Left forelimb (tissue), 1 donor: ENCODE data around the gene AQP12B.
A peak's percentile ranks its signal among the peaks of the same experiment; 100 is the strongest.

ENCODE experiments used
- DNase-seq: peaks from one replicate; pipeline ENCODE4 v3.0.0-alpha.2; 2018; ENCODE audit warnings: low spot score

The AQP12B gene, protein sequence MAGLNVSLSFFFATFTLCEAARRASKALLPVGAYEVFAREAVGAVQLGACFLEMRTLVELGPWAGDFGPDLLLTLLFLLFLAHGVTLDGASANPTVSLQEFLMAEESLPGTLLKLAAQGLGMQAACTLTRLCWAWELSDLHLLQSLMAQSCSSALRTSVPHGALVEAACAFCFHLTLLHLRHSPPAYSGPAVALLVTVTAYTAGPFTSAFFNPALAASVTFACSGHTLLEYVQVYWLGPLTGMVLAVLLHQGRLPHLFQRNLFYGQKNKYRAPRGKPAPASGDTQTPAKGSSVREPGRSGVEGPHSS

DNA sequence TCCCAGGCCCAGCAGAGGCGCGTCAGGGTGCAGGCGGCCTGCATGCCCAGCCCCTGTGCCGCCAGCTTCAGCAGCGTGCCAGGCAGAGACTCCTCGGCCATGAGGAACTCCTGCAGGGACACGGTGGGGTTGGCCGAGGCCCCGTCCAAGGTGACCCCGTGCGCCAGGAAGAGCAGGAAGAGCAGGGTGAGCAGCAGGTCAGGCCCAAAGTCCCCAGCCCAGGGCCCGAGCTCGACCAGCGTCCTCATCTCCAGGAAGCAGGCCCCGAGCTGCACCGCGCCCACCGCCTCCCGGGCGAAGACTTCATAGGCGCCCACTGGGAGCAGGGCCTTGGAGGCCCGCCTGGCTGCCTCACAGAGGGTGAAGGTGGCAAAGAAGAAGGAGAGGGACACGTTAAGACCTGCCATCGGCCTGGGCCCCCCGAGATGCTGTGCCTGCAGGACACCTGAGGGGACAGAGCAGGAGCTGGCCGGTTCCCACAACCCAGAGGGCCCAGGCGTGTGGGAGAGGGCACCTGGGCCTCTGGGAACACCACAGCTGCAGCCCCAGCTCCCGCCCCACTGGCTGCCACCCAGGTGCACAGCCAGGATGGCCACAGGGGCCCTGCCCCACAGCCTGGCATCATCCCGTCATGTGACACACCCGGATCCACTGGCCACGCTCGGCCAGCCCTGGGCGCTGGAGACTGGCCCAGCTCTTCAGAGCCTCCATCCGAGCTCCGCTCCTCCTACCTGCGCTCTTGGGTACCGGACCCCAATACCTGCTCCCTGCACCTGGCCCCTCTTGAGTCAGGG, at the start of gene AQP12B:
Gene AQP12B, minus strand, starts transcription at position 455 of the 794 bp plus-strand sequence. Its CDS starts 48 bp downstream, at position 407.
- DNase-seq = peak; percentile 62

DNA sequence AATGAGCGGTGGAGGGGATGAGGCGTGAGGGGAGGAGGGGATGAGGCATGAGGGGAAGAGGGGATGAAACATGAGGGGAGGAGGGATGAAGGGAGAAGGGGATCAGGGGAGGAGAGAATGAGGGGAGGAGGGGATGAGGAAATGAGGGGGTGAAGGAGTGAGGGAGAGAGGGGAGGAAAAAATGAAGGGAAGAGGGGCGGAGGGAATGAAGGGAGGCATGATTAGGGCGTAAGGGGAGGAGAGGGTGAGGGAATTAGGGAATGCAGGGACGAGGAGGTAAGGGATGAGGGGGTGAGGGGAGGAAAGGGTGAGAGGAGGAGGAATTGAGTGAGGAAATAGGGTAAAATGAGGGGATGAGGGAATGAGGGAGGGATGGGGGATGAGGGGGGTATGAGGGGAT, 49.5 kb upstream of the AQP12B start:
- DNase-seq = no peak

DNA sequence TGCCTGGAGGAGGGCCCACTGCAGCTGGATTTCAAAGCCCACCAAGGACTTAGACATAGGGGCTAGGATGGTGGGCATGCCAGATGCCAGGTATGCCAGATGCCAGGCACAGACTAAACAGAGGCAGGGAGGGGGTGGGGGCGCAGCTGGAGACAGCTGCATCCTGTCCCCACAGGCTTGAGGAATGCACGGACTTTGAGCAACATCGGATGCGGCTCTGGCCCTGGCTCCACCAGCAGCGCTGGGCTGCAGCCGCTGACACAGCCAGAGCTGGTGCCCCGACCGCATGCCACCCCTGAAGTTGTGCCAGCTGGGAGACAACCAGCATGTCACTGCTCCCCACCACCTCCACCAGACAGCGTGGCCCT, 48.5 kb upstream of the AQP12B start:
- DNase-seq = no peak

DNA sequence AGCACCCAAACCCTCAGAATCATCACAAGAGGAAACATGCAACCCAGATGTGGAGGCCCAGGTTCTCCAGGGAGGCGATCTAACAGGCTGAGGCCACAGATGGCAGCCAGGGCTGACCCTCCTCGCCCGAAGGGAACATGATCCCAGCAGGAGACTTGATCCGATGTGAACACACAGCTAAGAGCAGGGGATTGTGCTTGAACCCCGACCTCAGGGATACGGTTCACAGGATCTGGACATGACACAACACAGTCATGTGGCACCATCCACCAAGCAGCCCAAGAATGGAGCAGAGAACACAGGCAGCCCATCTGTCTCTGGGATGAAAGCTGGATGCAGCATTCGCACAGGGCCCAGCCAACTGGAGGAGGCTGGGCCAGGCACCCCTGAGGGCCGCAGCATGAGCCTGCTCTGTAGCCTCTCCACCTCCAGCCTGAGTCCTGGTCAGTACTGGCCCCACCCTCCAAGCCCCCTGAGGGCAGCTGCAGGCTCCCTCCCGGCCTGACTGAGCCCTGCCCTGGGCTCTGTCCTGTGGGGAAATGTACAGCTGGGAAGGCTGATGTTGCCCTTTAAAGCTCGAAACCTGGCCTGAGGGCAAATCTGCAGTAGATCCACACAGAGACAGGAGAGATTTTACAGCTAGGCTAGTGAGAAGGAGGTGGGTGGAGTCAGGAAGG, 48.0 kb upstream of the AQP12B start:
- DNase-seq = no peak

DNA sequence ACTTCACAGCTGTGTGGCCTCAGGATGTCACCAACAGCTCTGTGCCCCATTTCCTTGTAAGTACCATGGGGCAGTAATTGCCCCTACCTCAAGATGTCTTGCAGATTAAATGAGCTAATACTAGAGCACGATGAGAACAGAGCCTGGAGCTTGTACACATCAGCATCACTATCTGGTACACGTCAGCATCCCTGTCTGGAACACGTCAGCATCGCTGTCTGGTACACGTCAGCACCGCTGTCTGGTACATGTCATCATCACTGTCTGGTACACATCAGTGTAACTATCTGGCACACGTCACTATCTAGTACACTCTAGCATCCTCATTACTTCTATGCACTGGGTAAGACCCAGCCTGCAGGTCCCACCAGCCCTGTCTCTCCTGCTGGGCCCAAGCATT, 46.1 kb upstream of the AQP12B start:
- DNase-seq = no peak

DNA sequence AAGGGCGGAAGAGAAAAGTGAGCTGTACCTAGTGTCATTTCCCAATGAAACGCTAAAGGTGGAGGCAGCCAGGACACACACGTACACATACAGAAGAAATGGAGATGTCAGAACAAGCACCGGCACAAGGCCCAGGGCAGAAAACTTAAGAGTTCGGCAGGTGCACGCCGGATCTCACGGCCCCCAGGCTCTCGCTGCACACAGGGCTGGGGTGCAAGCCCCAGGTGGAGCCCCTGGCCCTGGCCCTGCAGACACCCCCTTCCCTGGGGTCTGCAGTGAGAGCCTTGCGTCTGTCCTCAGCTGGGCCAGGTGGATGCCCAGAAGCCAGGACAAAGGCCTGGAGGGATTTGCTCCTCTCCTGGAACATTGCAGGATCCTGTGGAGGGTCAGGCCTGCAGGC, 45.7 kb upstream of the AQP12B start:
- no peak for DNase-seq

DNA sequence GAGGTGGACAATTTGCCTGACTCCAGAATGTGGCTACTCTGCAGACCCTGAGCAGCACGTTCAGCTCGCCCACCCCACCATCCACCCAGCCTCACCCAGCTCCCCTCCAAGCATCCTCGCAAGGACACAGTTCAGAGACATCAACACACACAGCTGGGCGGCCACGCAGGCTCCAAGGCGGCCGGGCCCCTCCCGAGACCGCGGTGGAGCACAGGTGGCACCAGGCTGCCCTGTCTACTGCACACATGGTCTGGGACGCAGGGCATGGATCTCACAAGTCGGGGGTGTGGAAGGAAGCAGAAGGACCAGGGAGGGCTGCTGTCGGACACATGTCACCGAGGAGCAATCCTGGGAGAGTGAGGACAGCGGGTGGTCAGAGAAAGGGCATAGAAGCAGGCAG, 45.2 kb upstream of the AQP12B start:
- no peak for DNase-seq

DNA sequence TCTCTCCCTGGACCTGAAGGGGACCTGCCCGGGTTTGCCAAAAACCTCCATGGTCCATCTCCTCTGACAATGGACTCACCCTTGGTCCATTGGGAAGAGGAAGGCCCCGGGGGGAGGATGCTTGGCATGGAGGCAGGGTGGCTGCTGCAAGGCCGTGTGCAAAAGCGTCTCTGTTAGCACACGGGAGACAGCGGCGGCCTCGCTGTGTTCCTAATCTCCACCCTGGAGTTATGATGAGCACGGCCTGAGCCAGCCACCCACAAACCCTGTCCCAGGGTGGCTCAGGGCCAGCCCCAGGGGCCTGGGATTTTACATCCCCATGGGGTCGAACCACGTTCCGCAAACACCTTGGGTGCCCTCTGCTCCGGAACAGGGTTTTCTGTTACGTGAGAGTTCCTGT, 44.8 kb upstream of the AQP12B start:
- DNase-seq = no peak

DNA sequence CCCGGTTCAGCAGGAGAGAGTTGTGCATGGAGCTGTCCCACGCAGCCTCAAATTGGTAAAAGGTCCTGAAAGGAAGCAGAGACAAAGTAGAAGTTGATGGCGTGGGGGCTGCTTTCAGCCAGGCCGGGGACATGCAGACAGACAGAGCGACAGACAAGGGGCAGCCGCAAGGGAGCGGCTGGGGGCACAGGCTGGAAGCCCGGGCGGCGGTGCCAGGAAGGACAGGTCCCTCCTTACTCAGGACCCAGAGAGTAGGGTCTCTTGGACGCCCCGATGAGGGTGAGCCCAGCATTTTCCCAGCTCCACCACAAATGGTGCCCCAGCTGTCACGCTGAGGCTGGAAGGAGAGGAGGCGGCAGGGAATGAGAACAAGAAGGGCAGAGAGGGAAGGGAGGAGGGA, 44.2 kb upstream of the AQP12B start:
- DNase-seq = no peak

DNA sequence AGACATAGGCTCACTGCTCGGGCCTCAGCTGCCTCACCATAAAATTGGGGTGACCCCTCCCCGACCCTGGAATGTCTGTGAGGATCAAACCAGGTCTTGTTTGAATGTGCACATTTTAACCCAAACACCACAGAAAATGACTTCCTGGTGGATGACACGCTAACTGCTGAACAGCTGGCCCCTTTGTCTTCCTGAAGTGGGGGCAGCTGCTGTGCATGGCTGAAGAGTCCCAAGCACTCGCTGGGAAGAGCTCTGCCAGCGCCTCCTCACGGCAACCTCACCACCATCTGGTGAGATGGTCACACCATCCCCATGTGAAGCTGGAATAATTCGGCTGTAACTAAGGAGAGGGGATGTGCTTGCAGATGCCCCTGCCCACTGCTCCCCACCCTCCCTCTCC, 43.0 kb upstream of the AQP12B start:
- no peak for DNase-seq

DNA sequence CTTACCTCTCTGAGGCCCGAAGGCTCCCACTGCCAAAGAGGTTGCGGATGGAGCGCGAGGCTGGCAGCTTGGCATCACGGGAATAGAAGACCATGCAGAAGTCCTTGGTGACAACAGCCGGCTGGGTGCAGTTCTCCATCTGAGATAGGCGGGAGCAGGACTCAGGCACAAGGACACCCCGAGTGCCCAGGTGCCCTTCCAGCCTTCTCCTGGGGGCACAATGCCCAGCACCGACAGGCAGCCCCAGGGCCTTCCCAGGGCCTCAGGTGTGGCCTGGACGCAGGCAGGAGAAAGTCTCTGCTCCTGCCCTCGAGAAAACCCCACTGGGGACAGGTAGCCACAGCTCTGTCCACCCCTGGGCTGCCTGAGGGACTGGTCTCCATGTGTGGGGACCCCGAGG, 42.6 kb upstream of the AQP12B start:
- no peak for DNase-seq

DNA sequence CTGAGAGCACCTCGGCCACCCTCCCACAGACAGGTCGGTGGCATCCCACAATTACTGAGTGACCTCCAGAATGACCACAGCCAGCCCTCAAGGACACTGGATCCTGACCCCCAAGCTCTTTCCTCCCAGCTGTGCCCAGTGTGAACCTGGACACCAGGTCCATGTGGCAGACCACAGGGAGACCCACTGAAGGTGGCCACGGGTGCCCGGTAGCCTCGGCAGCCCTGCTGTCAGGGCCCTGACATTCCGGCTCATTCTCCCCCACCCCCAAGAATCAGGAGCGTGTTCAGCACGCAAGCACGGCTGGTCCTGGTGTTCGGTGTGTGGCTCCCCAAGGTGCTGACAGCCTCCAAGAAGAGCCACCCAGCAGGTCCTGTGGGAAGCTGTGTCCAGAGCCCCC, 41.7 kb upstream of the AQP12B start:
- no peak for DNase-seq

DNA sequence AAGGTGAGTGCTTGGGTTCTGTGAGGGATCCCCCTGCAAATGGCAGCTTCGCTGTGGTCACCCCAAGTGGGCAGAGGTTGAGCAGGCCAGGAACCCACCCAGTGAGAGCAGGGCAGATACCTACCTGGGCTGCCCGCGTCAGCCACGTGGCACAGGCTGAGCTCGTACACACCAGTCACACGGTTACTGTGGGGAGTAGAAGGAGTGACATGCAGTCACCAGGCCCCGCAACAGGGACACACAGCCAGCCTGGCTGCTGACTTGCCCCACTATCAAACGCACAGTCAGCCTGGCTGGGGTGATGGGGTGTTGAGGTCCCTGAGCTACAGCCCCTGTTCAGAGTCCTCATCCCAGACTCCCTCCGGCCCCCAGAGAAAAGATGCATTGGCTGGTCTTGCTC, 41.2 kb upstream of the AQP12B start:
- no peak for DNase-seq

DNA sequence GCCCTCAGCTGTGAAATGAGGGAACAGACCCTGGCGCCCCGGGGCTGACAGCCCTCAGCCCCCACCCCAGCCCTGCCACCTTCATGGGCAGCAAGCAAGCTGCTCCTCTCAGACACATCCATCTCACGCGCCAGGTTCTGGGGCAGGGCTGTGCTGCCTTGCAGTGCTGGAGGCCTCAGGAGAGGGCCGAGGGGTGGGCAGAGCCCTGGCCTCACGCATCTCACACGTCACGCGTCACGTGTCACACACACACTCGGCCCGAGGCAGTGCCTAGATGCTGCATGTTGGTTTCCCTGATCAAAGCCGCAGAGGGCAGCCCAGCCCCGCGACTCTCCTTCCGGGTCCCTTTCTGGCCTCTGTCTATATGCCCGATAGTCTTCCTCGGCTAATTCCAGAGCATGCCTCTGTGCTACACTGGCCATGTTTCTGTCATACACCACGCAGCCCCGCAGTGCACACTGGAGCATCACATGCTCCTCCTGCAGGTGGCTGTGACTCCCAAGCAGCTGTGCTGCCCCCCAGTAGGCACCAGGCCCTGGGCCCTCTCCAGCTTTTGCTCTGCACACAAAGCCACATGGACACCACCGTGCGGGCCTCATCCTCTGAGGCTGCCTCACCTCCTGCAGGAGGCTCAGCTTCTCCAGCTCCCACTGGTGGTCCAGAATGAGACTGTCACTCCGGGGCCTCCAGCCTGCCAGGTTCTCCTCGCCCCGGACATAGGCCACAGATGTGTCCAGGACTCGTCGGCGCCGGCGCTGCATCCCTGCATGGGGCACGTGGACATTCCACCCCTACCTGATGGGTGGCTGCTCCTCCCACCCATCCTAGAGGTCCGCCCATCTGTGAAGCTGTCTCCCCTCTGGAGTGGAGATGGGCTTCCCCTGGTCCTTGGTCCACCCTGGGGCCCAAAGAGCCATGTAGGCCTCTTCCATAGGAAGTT, 40.4 kb upstream of the AQP12B start:
- DNase-seq = no peak

DNA sequence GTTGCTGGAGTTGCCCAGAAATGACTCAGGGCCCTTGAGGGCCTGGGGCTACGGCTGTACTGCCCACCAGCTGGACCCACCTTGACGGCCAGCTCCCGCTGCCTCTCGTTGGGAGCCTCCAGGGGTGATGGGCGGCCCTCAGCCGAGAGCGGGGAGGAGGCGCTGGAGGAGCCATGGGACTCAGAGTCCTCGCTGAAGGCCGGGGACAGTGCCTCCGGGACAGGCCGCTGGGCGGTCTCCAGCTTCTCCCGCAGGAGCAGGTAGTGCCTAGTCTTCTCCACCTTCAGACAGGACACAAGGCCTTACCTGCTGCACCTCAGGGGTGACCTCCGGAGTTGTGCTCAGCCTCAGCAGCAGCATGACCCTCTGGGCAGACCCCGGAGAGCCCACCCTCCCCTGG, 39.7 kb upstream of the AQP12B start:
- DNase-seq = no peak

DNA sequence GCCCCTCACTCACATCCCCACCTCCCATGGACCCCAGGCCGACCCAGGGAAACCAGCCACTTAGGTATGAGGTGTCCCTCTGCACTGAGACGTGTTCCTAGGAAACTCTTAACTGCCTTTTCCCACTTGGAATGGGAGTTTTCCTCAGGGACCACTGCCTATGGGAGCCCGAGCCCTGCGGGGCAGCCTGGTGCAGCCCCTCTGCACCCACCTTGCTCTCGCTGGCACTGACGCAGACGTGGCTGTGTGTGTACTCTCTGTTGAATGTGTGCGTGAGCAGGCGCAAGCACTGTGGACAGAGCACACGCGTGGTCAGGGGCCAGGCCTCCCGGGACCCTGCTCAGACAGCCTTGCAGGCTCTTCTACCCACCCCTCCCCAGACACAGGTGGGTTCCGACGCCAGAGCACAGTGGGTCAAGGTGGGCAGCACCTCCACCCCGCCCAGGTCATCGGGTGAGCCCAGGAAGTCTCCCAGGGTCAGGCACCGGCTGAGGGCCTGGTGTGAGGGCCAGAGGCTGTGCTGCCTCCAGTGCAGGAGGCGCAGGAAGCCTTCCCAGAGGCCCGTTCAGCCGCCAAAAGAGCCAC, 39.0 kb upstream of the AQP12B start:
- no peak for DNase-seq

DNA sequence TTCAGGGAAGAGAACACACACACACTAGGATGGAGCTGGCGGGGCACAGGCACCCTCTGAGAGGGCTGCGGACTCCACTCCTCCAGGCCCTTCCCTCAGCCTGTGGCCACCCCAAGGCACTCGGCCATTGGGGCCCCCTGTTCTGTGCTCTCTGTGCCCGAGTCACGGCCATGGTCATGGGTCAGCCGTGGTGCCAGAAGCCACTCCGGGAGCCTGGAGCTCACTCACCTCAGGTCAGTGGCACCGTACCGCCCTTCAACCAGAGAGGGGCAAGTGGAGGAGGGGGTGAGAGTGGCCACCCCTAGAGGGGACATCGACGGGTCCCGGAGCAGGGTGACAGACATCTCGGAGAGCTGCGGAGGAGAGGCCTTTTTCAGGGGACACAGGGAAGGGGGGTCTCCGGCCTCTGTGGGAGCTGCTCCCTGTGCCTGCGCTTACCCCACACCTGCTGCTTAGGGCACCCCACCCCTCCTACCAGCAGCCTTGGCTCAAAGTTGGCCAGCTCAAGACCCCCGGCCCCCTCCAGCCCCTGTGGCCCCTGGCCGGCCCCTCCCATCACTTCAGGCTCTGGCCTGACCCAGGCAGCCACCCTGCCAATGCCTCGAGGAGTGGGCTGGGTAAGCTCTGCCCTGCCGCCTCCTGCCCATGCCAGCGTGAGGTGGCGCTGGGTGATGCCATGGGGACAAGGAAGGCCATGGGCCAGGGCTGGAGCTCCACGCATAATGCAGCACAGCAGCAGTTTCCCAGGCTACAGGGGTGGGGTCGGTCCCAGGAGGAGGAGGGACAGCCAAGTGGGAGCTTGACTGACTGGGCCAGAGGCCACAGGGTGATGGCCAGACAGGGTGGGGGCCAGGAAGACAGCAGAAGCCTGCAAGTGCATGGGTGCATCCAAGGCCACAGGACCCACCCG, 38.3 kb upstream of the AQP12B start:
- DNase-seq = no peak

DNA sequence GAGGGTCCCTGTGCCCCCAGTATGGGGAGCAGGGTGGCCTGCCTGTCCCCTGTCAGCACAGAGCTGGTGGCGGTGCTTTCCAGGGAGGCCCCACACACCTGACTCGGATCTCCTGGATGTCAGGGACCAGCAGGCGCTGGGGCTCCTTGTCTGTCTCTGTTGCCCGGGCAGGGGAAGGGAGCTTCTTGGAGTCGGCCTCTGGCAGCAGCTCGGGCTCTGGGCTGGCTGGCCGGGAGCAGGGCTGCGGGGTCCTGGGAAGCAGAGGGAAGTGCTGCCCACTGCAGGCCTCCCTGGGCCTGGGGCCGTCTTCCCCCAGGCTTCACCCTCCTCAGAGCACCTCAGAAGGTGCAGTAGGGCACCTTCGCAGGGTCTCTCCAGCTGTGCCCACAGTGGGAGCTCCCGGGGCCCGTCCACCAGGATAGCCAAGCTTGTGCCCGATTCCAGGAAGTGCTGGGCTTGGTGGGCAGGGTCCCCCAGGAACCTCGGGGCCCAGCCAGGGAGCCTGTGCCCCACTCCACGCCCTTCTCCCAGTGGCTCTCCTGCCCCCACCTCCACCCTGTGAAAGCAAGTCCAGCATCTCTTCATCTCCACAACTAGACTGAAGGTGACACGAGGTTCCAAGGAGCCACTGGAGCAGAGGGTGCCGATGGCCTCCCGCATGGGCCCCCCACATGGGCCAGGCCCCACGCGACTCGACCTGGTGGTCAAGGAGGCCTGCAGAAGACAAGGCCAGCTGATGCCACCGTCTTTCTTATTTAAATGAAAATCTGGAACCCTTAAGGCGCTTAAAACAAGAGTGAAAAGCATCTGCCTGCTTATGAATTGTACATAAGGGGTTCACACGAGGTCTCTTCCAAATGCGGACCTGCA, 37.2 kb upstream of the AQP12B start:
- no peak for DNase-seq

DNA sequence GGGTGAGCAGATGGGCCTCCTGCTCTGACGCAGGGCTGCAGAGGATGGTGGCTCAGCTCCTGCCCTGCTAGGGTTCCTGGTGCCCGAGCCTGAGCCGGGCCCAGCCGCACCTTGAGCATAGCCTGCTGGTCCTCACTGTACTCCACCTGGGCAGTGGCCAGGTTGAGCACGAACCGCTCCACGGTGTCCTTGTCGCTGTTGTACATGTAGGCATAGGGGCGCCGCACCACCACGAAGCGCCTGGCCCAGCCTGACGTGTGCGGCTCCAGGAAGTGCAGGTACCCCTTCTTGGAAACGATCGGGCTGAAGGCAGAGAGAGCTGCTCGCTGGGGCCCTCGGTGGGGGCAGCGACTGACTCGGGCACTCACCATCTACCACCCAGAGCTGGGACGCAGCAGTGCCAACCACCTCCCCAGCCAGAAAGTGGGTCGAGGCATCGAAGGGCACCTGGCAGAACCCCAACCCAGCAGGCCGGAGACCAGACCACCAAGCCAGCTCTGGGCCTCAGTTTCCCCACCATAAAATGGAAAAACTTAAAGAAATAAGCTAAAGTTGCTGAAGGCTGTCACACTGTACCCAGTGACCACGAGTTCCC, 36.3 kb upstream of the AQP12B start:
- DNase-seq = no peak
